HUDEP-2 (cell line): ENCODE data around the gene CRPPA.
A peak's percentile ranks its signal among the peaks of the same experiment; 100 is the strongest.
"Not testable (repeated sequence)": the region's sequence is repeated elsewhere in the genome, so short reads cannot be mapped to it uniquely, and the experiment has no call there.

Experiments used
- DNase-seq, 76 experiments: peaks; one replicate each; lab custom pipeline; 2025; ENCODE audit not compliant: unreplicated experiment in 76 of 76; lab: John Stamatoyannopoulos, UW

CRPPA gene

DNA sequence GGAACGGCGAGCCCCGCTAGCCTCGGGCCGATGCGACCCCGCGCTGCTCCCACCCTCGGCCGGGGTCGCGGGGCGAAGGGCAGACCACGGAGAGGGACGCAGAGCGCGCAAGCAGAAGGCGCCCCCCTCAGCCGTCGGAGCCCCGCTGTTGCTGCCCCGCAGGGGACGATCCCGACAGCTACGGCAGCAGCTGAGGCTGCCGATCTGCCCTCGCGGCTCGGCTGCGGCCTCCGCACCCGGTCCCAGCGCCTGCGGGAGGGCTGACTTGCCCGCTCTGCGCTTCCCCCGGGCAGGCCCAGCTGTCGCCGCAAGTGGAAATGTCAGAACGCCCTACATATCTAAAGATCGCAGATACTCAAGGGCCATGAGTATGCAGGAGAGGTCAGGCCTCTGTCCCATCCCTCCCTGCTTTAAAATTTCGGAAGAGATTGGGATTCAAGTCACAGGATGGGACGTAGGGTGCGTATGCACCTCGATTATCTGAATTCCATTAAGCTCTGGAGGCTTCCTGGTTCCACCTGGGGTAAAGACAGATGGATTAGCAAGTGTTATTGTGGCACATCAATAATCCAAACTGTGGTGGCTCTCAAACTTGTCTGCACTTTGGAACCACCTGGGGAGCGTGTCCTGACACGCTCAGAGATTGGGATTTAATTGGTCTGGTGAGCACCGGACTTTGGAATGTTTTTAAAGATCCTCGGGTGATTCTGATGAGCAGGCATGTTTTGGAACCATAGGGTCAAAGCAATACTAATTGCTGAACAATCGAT lies at the start of gene CRPPA:
CRPPA (minus strand) TSS at position 206 of the 770 bp plus-strand sequence. CDS start 216 bp downstream, outside the sequence.
- DNase-seq = peak in 30 of 76 experiments; percentile 3 to 54 (median 21)

DNA sequence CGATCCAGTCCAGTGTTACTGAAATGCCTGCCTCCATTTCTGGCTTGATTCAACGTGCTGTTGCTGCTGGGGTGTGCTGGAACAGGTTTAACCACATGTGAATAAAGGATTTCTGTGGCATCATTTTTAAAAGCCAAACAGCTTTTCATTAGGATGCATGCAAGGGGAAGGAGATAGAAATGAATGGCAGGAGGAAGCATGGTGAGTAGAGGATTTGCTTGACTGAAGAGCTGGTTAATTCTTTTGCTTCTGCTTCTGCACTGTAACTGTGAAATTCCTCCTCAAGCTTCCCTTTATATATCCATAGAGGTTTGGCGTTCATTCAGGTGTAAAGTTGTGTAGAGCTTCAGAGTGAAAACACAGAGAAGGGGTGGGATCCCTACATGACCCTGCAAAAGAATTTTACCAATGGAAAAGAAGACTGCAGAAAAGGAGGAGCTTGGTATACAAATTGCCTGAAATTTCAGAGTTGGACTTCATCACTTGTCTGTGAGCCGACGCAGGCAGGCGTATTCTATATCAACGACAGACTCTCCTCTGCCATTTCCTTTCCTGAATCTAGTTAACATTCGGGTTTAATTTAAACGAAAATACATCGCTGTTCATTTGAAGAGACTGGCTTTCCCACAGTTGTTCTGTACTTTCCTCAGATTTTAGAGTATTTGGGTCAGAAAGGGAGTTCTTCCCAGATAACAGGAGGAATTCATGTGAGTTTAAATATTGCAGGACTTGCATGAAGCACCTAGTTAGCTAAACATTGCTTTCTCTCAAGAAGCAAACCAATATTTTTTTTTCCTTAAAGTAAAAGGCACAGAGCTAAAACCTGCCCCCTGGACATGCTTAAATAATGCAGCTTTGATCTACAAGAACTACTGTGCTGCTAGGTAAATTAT lies 44.4 kb upstream of the CRPPA start, which contains the start of gene SOSTDC1:
SOSTDC1 (minus strand) TSS at position 270 of the 893 bp plus-strand sequence; CDS start at position 200, 70 bp downstream.
- no peak for DNase-seq

DNA sequence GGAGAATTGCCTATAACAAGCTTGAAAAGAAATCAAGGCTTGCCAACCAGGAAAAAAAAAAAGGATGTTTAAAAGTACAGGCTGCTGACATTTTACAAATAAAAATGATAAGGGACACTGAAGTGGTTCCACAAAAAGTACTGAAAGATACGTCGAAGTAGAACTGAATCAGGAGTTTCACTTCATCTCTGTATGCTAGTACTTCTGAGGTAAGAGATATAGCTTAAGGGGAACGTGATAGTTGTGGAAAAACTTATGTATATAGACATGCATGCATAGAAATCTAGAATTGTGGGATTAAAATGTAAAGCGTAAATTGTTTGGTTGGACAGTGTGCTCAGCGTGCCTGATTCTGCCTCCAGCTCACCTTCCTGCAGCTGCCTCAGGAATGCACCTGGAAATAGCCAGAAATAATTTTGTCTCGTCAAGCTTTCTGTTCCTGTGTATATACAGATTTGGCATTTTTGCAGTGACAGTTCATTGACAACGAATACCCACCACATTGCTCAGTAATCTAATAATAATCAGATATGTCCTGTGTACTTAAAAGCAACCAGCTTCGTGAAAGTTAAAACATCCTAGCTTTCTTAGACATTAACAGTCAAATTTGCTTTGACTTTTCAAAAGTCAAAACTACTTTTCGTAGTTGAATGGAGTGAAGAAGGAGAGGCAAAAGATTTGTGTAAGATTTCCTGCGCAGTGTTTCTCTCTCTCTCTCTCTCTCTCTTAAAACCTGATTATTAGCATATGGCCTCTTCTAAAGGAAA lies 42.8 kb upstream of the CRPPA start:
- no peak for DNase-seq

DNA sequence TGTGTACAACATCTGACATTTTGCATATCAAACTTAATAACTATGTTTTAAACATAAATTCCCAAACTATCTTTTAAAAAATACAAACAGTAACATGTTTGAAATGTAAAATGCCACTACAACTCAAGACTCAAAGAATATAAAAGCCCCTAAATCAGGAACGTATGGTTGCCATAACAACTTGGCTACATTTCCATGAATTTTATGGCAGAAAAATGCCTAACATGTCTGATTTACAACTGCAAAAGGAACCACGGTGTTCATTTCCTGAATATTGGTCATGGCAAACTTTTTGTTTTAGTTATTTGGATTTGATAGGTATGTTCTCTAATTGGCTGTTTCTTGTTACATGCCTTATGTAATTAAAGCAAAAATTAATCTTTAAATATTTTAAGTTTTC lies 42.2 kb upstream of the CRPPA start:
- DNase-seq = no peak

DNA sequence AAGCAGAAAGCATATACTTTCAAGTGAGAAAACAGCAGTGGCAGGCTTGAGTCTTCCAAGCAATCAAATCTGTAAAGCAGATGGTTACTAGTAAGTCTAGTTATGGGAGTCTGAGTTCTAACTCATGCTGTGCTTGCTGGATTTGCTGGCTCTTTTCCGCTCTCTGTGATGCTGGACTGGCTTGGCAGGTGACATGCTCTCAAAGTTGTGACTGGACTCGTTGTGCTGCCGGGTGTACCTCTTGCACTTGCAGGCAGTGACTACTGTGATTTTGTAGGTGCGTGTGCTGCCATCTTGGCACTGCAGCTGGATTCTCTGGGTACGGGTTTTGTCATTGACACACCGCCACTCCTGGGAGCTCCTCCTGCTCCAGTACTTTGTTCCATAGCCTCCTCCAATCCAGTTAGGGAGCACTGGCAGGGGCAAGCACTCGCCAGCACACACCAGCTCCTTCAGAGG lies 41.1 kb upstream of the CRPPA start:
- no peak for DNase-seq

DNA sequence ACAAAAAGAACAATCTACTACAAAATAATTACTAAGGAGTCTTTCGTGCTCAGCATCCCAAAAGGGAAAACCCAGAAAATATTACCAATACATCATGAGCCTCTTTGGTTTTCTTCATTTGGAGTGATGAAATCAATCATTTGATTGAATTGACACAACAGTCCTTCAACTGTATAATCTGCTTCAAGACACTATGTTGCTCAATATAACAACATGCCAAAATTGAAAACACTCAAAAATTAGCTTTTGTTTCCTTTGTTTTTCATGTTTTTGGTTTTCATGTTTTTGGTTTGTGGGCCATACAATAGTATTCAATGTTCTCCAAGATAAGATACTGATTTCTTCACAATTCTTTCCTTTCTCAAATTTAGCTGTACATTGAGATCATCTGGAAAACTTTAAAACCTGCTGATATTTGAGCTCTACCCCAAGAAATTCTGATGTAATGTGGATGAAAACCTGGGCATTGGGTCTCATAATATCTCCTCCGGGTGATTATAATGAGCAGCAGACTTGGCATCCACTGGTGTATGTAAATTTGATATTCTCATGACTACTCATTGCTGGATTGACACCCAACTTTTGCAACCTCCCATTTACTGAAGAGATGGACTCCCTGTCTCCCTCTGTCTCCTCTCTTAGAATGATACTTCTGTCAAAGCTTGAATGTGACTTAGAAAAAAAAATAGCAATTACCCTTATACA lies 39.6 kb upstream of the CRPPA start:
- DNase-seq = no peak

DNA sequence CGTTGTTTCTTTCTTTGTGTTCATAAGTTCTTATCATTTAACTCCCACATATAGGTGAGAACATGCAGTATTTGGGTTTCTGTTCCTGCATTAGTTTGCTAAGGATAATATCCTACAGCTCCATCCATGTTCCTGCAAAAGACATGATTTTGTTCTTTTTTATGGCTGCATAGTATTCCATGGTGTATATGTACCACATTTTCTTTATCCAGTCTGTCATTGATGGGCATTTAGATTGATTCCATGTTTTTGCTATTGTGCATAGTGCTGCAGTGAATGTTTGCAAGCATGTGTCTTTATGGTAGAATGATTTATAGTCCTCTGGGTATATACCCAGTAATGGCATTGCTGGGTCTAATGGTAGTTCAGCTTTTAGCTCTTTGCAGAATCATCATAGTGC lies 35.0 kb upstream of the CRPPA start:
- DNase-seq = not testable (repeated sequence)

DNA sequence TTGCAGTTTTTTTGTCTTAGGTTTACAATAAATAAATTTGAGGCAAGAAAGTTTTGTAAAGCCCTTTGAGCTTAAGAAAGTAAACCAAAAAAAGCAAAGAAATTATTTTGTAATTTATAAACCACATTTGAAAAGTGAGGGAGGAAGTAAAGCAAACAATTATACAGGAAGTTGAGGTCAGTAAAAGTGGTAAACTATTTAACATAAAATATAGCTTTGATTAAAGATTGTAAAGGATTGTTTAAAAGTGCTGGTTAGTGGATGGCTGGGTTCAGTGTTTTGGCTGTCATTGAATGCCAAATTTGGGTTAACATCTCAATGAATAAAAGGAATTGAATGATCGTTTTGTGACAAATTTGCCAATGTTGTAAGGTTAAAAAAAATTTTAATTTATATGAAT lies 34.3 kb upstream of the CRPPA start:
- DNase-seq = no peak

DNA sequence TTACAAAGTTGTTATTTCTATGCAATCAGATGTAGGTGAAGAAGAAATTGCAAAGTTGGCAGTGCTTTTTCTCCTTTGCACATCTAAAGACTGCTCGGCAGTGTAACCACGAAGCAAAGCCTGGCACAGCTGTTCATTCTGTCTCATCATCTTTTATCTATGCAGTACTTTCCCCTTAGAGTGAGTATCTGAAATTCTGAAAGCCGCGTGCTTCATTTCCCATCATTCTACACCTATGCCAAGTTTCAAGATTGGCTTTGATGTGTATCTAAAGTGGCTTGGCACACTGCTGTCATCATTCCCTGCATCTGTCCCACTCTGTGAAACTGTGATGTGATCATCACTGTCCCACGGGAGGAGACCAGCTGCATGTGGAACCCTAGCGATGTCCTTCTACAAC lies 29.0 kb upstream of the CRPPA start:
- no peak for DNase-seq

DNA sequence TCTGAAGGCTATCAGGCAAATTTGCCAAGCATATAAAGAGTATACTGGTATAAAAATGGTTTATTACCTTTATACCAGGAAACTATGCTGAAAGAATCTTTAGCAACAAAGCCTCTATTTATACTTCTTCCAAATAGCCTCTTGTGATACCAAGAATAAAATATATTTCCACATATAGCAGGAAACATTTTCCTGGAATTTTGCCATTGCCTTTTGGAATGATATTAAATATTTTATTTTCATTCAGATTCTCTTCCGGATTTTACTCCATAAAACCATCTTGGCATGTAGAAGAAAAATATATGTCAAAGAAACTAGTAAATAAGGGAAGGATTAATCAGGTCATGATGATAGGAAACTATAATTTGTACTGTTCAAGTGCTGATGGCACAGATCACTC lies 26.5 kb upstream of the CRPPA start:
- DNase-seq = no peak

DNA sequence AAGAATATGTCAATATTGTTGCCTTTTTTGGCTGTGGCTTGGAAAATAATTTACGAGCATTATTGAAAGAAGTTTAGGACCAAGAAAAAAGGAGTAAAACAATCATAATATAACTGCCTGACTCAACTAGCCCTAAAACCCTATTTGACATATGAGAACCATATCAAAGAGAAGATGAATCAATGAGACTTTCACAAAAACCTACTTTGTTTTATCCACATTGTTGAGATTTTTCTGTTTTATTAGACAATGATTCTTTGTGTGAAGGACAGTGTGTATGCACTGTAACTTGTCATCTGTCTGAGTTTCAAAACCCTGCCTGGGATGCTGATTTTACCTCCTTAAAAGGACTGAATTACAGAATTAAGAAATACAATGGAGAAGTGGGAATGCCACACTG lies 25.2 kb upstream of the CRPPA start:
- DNase-seq = no peak

DNA sequence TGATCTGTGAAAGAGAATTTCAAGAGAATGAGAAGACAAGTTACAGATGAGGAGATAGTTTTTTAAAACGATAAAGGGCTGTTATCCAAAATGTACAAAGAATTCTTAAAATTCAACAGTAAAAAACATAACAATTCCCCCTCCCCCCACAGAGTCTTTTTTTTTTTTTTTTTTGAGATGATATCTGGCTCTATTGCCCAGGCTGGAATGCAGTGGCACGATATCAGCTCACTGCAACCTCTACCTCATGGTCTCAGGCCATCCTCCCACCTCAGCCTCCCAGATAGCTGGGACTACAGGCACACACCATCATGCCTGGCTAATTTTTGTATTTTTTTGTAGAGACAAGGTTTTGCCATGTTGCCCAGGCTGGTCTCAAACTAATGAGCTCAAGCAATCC lies 22.5 kb upstream of the CRPPA start:
- DNase-seq = peak in 3 of 76 experiments; percentile 1 to 13 (median 4)

DNA sequence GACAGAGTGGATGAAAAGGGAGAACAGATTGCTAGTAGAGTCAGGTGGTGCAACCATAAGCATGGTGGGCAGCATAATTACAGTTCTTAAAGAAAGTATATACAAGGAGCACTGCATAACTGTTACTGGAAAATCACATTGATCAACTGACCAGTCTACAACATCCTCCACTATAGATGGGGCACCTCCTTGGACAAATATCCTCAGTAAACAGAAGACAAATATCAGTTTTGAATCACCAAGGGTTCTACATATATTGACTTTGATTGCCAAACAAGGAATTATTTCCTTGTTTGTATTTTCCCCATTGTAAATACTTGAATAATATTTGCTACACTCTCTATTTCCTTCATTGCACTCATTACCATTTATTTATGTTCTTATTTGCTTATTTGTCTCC lies 17.6 kb upstream of the CRPPA start:
- DNase-seq = no peak

DNA sequence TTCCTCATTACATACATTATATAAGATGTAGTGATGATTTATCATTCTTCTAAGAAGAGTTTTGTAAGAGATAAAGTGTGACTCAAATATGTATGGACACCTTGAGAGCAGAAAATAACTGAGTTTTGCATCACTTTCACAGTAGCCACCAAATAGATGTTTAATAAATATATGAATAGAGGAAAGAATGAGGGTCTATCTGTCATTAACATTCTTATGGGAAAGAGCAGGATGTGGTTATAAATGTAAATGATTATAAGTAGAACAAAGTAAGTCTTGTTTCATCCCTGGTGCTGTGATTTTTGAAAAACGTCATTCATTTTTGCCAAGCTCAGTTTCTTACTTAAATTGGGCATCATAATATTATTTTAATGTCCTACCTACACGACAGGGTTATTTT lies 15.0 kb upstream of the CRPPA start:
- DNase-seq = no peak

DNA sequence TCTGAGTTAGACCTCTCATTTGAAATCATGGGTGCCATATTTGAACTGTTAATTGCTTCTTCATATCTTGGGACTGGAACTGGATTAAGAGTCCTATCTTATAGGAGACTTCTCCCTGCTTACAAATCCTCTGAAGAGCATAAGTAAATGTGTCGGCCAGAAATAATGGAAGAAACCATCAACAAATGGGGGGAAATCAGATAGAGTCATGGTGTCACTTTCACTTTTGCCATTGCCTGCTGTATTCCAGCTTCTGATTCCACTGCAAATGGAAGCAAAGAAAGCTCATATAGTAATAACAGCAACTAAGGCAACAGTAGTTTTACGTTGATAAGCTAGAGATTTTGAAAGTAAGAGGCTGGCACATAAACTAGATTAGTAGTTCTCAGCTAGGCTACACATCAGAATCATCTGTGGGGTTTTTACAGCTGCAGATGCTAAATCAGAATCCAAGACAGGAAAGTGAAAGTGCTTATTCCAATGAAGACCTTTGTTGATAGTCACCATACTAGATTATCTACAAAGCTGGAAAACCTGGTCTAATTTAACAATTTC lies 12.3 kb upstream of the CRPPA start:
- no peak for DNase-seq

DNA sequence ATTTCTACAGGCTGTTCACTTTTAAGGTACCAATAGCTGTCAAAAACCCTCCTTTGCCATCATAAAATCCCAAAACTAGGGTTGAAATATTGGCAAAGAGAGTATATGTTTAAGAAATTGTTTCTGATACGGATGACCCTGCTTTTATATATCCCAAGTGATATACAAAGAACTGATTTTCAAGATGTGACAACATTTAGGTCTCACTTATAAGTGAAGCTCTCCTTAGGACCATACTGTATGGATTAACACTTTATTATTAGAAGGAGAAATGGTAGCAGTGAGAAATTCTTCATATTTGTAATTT lies 11.0 kb upstream of the CRPPA start:
- no peak for DNase-seq

DNA sequence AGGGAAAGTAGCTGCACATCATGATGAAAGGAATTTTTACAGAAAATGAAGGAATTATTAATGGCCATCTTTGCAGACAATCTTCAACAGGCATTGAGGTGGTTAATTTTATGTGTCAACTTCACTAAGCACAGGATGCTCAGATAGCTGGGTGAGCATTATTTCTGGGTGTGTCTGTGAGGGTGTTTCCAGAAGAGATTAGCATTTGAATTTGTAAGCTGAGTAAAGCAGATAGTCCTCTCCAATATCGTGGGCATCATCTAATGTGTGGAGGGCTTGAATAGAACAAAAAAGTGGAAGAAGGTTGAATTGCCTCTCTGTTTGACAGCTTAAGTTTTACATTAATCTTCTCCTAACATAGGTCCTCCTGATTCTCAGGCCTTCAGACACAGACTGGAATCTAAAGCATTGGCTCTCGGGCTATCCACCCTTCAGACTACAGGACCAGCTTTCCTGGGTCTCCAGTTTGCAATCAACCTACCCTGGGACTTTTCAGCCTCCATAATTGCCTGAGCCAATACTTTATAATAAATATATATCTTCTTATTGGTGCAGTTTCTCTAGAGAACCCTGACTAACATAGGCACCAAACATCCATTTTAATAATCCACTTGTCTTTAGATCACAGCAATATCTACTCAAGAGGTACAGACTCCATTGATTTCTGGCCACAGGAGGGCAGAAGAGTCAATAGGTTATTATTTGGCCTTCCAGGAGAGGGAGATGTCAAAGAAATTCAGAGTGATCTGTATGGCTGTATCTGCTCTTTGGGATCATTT lies 10.5 kb upstream of the CRPPA start:
- DNase-seq = peak in 22 of 76 experiments; percentile 0 to 46 (median 22)

DNA sequence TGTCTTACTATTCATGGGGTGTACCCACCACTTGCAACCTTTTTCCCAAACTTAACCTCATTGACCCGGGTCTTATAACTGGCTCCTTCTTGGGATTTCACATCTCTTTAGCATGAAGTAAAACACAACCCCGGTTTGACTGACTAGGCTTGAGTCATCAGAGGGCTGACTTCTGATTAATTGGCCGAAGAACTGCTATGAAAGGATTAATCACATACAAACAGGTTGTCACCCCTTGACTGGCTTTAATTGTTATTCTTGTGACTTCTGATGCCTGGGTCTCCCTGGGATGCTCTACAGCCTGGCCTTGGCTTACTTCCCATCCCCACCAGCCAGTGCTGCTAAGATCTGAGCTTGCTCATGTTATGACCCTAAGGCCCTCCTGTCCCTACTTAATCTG lies 8.8 kb upstream of the CRPPA start:
- DNase-seq = no peak

DNA sequence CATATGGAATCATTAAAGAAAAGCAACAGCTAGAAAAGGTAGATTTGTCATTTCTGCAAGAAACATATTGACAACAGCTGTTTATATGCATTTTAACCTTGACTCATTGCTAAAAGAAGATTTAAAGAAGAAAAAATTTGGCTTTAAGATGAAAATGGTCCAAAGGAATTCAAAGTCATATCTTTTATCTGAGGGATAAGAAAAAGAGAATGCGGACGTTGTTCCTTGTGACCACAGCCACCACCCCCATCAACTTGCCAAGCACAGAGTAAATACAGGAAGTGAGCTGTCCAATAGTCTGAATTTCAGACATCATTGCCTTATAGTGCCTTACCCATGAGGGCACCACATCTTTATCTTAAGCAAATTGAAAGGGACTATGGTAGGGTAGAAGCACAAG lies 7.3 kb upstream of the CRPPA start:
- DNase-seq = peak in 2 of 76 experiments; percentile 7 to 11
